ENCODE results near the gene KIRREL1.

Gene KIRREL1

DNA sequence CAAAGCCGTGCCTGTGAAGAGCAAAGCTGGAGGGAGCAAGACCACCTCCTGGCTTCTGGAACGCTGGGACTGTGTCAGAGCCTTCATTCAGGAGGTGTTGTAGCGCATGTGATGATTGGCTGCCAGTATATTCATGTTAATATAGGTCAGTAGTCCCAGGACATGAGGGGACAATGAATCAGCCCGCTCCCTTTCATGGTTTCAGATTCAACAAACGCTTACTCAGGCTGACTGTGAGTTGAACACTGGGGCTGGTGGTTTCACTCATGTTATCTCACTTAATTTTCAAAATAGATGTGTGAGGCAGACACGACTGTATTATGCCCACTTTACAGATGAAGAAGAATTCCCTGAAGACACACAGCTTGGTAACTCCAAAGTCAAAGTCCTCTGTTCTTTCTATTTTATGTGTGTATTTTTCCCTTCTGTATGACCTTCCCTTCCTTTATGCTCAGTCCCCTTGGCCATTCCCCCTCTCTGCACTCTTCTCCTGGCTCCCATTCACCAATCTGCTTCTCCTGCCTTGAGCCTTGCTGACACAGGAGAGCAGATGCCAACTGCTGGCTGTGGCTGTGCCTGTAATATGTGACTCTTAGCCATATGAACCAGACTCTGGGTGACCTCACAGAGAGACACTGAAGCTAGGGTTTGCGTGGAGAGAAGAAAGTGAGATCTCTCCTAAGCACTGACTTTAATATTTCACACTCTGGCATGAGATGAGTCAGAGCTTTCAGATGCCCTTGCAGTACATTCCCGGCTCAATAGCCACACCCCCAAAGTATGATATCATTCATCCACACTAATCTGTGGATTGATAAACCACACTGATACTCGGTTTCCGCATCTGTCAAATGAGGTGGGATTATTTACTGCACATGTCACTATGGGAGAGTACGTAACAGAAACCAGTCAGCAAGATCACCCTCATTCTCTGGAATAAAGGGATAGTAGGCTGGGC lies 31.4 kb upstream of the KIRREL1 start:
- peak; percentile 91 for DNase-seq (ENCODE audit: low read depth)
- H3K4me3 ChIP-seq (ENCODE audit: low read length), result no peak overlapping the region
- TF ChIP-seq, protein P1, sequence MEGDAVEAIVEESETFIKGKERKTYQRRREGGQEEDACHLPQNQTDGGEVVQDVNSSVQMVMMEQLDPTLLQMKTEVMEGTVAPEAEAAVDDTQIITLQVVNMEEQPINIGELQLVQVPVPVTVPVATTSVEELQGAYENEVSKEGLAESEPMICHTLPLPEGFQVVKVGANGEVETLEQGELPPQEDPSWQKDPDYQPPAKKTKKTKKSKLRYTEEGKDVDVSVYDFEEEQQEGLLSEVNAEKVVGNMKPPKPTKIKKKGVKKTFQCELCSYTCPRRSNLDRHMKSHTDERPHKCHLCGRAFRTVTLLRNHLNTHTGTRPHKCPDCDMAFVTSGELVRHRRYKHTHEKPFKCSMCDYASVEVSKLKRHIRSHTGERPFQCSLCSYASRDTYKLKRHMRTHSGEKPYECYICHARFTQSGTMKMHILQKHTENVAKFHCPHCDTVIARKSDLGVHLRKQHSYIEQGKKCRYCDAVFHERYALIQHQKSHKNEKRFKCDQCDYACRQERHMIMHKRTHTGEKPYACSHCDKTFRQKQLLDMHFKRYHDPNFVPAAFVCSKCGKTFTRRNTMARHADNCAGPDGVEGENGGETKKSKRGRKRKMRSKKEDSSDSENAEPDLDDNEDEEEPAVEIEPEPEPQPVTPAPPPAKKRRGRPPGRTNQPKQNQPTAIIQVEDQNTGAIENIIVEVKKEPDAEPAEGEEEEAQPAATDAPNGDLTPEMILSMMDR (IDR thresholded peaks at IDR 0.05; ENCODE audit: insufficient read depth, low read depth, low read length, missing control alignments), result no peak

DNA sequence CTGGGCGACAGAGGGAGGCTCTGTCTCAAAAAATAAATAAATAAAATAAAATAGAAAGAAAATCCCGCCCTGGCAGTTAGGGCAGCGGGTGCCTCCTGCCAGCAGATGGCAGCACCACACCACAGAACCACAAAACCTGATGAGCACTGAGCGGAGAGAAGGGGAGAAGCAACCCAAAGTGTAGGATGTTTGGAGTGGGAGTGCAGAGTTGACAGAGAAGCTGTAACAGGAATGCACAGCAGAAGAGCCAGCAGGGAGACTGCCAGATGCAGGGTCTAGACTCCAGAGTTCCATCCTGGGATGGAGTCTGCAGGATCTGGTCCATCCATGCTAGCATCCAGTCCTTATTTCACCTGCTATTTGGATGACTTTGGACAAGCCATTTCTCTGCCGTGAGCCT lies 29.7 kb upstream of the KIRREL1 start:
- TF ChIP-seq, protein P1 (IDR thresholded peaks at IDR 0.05; ENCODE audit: insufficient read depth, low read depth, low read length, missing control alignments), result peak; percentile 84
- no peak overlapping the region for H3K4me3 ChIP-seq (ENCODE audit: low read length)
- DNase-seq (ENCODE audit: low read depth), result peak; percentile 69

DNA sequence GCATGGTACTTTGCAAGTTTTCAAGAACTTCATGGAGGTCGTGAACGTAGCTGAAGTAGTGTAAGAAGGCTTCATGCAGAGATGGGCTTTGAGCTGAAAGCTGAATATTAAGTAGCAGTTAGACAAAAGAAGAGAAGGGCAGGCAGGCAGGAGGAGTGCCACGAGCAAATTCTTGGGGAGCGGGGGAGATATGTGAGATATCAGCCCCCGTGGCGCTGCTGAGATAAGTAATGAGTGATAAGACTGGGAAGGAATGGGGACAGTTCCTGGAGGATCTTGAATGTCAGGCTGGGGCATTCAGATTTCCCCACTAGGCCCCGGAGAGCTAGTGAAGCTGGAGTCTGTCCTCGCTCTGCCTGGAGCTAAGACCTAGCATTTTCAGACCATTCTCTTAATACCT lies 27.9 kb upstream of the KIRREL1 start:
- DNase-seq (ENCODE audit: low read depth), result no peak
- H3K4me3 ChIP-seq (ENCODE audit: low read length), result no peak overlapping the region

DNA sequence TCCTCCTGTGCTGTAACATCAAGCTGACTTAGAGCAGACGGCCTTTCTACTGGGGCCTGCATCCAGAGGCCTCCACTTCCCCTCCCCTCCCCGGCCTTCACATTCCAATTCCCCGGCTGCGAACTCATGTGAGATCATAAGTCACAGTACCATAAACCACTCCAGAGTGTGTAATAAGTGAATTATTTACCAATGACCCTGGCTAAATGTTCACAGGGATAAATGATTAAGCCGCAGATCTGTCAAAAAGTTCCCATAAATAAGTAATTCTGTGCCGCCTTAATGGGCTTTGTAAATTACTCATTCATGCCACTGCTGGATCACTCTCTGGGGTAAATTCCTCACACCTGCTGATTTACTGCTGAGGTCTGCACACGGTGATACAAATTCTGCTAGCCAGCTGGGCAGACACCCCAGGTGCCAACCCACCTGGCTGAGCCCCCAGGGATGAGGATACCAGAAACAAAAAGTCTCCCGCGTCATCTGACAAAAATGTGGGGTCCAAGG lies 27.4 kb upstream of the KIRREL1 start:
- DNase-seq (ENCODE audit: low read depth), result no peak
- H3K4me3 ChIP-seq (ENCODE audit: low read length), result no peak overlapping the region
- TF ChIP-seq, protein P1 (IDR thresholded peaks at IDR 0.05; ENCODE audit: insufficient read depth, low read depth, low read length, missing control alignments), result no peak

More for the DNA sequence above, 27.9 kb upstream of the KIRREL1 start:
- TF ChIP-seq, protein P1 (IDR thresholded peaks at IDR 0.05; ENCODE audit: insufficient read depth, low read depth, low read length, missing control alignments), result no peak

DNA sequence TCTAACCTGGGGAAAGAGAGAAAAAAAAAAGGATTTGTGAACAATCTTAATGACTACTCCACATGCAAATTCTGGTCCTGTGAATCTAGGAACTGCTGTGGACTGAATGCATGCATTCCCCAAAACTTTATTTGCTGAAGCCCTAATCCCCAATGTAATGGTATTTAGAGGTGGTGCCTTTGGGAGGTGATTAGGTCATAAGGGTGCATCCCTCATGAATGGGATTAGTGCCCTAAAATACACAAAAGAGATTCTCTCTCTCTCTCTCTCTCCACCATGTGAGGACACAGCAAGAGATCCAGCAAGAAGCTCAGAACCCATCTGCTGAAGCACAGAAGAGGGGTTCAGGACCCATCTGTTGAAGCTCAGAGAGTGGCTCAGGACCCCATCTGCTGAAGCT lies 26.2 kb upstream of the KIRREL1 start:
- DNase-seq (ENCODE audit: low read depth), result no peak
- no peak overlapping the region for H3K4me3 ChIP-seq (ENCODE audit: low read length)
- TF ChIP-seq, protein P1 (IDR thresholded peaks at IDR 0.05; ENCODE audit: insufficient read depth, low read depth, low read length, missing control alignments), result no peak

DNA sequence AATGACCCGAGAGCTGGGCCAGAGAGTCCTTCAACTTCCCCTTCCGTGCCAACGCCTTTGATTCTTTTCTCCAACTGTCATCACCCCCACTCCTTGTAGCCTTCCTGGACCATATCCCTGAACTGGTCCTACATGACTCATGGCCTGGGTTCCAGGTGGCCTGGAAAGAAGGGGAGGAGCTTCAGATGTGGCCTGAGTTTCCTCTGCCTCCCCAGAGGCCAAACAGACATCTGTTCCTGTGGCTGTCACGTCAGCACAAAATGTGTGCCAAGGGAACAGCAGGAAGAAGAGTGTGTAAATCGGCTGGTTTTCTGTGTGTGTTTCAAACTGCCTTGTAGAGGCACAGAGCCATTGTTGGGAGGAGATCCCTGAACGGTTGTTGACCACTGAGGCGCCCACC lies 24.9 kb upstream of the KIRREL1 start:
- H3K4me3 ChIP-seq (ENCODE audit: low read length), result no peak overlapping the region
- TF ChIP-seq, protein P1 (IDR thresholded peaks at IDR 0.05; ENCODE audit: insufficient read depth, low read depth, low read length, missing control alignments), result no peak
- peak; percentile 69 for DNase-seq (ENCODE audit: low read depth)
